Kidney capillary endothelial cell (primary cell): Measurements from ENCODE around the gene ATF1.

Source experiments
- DNase-seq: peaks from one replicate; pipeline ENCODE4 v3.0.0-alpha.2; 2018; ENCODE audit warnings: low spot score

Gene ATF1

DNA sequence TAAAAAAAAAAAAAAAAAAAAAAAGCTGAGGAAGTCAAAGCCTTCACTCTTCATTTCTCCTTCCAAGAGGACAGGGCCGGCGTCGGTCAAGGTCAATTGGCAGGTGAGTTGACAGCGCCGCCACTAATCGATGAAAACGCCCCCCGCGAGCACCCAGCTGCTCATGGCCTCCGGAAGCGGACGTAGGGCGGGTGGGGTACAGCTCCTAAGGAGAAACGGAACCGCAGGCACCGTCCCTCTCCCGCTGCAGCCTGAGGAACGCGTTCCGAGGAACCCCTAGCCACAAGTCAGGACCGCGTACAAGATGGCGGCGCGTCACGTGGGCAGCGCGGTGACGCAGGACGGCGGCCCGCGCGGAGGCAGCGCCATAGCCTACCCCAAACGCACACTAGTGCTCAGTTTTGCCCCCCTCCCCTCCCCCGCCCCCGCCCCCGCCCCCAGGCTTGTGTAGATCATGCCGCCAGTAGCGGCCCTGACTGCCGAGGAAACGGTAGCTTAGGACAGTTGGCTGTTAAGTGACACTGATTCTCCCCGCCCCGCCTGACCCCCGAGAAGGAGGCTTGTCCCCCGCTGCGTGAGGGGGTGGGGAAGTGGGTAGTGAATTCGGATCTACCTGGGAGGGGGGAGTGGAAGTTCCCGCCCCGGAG lies at the start of gene ATF1:
Gene ATF1, plus strand, starts transcription at position 463 of the 647 bp plus-strand sequence. CDS start 16,045 bp downstream, outside the sequence.
- DNase-seq = peak; percentile 87

DNA sequence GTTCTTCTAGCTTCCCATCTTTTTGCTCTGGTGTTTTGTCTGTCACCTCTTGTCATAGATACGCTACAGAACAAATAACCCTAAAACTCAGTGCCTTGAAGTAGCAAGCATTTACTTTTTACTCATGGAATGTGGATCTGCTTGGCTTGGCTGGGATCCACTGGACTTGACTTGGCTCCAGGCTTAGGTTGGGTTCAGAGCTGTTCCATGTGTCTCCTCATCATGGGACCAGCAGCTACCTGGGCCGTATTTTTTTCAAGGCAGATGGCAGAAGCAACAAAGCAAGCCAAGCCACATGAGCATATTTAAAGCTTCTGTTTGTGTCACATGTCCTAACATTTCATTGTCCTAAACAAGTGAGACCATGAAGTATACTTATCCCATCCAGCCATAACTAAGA lies 48.7 kb upstream of the ATF1 start:
- DNase-seq = no peak

DNA sequence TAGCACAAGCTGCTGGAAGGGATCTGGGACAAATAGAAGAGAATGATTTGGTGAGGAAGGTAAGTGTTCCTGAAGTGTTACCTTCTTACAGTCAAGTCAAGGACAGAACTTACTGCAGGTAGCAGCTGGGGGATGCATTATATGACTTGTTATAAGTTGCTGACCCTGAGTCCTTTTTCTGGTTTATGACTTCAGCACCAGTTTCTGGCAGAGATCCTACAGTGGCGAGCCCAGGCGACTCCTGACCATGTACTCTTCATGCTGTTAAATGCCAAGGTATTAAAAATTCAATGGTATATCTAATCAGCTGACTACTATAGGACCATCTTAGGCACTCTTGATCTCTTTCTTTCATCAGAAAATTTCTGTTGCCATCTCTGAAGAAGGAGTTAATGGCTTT lies 45.1 kb upstream of the ATF1 start:
- DNase-seq = no peak

DNA sequence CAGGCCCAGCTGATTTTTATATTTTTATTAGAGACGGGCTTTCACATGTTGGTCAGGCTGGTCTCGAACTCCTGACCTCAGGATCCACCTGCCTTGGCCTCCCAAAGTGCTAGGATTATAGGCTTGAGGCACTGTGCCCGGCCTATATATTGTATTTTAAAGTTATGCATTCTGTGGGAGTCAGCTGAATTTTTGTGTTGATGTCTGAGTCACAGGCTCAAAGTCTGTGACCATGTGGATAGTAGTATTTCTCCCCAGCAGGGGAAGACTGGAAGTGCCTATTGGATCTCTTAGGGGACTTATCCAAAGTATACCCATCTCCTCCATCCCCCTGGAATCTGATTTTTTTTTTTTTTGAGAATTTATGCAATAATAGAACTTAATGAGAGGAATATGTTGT lies 43.8 kb upstream of the ATF1 start:
- DNase-seq = no peak

DNA sequence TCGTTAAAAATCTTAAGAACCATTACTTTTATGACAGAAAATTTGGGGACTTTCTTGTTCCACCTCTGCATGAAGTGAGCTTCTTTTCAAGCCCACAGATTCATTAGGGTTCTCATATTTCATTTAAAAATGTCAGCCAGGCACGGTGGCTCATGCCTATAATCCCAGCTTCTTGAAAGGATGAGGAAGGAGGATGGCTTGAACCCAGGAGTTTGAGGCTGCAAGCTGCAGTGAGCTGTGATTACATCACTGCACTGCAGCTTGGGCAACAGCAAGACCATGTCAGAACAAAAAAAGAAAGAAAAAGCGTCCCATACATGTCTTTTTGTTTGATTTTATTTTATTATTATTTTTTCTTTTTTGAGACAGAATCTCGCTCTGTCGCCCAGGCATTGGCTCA lies 43.4 kb upstream of the ATF1 start:
- no peak for DNase-seq

DNA sequence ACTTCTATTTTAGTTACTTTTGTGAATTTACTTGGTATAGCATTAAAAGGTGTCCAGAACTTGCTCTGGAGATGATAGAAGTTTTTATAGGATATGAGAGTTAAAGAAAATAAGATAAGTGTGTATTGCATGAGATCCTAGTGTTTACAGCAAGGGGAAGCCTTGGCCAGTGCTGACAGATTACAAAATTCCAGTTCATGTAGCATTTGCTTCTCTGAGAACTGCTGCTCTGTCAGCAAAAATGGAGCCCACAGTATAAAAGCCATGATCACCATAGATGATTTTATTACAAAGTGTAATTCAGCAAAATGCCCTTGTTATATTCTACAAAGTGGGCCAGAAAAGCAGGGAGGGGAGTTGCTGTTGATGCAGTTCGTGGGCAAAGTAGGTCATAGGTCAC lies 40.0 kb upstream of the ATF1 start:
- no peak for DNase-seq

DNA sequence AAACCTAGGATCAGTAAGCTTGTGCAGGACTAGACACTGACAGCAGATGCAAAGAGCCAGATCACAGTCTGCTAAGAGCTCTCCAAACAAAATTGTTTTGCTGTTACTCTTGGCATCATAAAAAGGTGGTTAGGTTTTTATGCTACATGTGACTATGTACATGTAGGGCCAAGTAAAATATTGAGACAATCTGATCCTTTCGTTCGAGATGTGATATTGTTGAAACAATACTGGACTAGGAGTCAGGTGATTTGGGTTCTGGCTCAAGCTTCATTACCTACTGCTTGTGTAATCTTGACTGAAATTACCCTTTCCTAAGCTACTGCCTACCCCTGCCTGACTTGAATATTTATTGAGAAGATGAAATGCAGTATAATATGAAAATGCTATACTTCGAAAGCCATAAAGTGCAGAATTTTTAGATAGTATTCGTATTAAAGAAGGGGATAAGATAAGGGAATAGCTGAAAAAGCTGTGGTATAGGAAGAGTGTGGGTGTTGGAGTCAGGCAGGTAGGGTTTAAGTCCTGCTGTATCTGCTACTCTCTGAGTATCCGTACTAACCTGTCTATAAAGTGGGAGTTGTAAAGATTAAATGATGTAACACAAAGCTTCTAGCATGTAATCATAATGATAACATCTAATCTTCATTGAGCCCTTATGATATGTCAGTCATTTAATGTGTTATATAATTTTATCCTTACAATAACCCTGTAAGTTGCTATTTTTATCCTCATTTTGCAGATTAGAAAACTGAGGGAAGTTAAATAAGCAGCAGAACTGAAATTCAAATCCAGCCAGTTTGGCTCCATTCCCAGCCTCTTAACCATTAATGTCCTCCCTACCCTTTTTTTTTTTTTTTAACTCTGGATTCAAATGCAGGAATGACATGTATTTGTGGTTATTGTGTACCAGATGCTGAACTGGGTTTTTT lies 38.6 kb upstream of the ATF1 start:
- DNase-seq = no peak

DNA sequence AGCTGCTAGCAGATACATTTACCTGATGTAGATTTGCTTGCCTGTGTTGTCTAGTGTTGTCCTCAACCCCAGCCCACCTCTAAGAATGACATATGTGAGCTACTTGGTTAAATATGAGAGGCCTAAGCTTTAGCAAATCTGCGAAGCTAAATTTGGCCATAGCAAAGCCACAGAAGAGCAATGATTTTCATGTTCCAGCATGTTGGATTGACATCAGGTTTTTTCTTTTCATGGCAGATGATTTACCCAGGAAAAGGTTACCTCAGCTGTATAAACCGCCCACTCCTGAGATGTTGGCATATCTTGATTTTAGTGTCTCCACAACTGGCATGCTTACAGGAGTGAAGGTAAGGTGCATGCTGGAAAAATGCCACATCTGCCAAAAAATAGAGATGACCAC lies 36.4 kb upstream of the ATF1 start:
- no peak for DNase-seq

DNA sequence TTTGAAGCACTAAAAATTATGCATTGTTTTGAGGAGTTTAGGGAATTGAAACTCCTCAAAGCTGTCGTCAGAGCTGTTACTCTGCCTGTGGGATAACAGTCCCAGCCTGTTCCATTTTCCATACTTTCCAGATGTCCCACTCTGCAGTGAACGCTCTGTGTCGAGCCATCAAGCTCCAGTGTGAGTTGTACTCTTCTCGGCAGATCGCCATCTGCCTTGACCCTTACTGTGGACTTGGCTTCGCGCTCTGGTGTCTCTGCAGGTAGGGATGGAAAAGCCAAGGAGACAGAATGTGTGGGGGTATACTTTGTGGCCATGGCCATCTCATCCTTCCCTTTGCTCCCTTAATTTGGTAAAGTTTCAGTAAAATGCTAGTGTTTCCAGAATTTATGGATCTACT lies 35.5 kb upstream of the ATF1 start:
- no peak for DNase-seq

DNA sequence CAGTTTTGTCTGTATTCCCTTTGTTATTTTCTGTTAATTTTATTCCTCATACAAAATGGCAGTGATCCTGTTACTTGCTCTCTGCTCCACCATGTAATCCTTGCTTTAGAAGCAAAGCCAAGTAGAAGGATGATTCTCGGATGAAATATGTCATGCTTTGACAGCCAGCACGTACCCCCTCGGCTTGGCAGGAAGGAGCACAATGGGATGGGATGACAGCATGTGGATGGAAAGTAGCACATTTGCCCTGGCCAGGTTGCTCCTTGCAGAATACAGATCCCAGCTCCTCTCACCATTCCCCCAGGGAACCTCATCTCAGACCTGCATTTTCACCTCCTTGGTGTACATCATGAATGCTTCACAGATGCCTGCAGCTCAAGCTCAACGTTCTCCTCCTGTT lies 35.1 kb upstream of the ATF1 start:
- no peak for DNase-seq

DNA sequence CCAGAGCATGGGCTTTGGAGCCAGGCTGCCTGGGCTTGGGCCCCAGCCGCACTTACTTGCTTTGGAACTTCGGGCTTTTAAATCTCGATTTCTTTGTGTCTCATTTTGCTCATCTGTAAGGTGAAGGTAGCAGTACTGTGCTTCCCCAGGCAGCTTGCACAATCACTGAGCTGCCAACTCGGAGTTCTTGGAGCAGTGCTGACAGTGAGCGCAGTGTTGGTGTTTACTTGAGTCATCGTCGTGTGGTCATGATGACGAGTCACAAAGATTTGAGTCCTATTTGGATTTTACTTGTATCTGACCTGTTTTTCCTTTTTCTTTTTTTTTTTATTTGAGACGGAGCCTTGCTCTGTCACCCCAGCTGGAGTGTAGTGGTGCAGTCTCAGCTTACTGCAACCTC lies 31.3 kb upstream of the ATF1 start:
- no peak for DNase-seq

DNA sequence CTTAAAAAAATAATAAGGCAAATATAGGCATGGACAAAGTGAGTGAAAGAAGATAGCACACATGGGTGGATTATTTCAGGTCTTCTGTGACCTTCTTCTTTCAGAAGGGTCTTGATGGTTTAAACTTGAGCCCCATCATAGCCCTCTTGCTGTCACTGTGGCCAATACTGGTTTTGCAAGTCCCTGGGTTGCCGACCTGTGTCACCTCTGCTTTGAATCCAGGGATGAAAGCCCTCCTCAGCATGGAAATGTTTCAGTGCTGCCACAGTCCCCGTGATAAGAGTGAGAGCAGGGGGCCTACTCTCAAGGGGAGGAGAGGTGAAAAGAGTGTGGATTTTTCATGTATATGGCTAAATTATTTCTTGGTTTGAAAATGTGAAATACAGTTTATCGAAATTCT lies 30.2 kb upstream of the ATF1 start:
- DNase-seq = no peak

DNA sequence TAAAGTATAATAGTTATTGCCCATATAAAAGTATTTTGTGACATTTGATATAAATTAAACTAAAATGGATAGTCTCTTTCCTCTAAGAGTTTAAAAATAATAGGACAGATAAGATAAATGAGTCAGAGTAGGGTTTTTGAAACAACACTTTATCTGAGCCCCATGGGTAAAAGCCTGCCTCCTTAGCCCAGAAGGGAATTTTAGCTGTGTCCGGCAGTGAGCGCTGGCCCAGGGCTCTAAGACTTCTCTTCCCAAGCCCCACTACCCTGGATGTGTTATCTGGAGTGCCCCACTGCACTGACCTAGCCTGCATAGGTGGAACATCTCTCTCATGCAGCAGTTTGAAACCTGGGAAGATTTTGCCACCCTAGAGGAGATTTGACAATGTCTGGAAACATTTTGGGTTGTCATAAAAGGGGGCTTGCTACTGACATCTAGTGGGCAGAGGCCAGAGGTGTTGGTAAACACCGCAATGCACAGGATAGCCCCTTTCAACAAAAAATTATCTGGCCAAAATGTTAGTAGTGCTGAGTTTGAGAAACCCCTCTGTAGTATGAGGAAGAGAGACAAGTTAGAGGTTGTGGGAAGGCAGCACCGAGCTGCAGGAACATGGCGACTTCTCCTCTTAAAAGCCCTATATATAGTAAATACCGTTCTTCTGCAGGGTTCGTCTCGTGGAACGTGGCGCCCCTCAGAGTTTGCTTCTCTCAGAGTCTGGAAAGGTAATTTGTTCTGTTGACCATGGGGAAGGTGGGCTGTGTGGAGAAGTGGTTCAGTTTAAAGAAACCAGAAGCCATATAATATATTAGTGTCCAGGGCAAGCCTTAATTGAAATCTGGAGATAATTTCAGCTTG lies 29.3 kb upstream of the ATF1 start:
- DNase-seq = peak; percentile 17

DNA sequence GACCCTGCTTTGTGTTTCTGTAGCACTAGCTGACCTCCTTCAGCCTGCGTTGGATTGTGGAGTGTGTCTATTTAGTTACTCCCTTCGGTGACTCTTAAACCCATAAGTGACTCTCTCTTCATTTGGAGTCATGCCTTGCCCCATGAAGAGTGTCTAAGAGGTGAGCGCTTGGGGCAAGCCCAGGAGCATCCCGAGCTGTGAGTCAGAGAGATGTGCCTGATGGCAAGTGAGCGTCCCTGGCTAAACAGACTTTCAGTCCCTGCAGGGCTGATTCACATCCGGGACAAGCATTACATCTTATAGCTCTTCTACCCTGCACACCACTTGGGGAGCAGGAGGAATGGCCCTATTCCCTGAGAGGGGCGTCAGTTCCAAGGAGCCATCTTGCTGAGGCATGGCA lies 24.3 kb upstream of the ATF1 start:
- DNase-seq = no peak

DNA sequence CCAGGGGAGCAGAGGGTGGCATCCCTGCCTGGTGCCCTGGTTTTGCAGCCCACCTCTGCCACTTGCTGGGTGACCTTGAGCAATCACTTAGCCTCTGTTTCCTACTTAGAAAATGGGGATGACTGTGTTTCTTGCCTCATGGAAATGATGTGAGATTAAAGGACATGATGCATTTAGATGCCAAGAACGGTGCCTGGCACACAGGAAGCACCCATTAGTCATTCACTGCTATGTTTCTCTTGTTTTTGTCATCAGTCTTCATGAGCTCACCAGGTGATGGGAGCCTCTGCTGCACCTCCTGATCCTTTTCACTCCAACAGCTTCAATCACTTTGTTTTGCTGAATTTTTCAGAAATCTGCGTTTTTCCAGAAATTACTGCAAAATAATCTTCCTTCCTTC lies 23.6 kb upstream of the ATF1 start:
- DNase-seq = peak; percentile 14

DNA sequence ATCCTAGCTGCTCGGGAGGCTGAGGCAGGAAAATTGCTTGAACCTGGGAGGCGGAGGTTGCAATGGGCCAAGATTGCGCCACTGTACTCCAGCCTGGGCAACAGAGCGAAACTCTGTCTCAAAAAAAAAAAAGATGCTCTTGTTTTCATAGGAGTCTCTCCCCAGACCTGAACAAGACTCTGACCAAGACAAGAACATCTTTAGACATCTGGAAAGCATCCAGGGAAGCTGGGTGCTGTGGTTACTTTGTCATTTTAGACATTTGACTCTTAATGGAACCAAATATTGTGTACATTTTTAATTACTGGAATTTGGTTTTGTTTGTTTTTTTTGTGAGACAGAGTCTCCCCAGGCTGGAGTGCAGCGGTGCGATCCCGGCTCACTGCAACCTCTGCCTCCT lies 21.1 kb upstream of the ATF1 start:
- DNase-seq = no peak

DNA sequence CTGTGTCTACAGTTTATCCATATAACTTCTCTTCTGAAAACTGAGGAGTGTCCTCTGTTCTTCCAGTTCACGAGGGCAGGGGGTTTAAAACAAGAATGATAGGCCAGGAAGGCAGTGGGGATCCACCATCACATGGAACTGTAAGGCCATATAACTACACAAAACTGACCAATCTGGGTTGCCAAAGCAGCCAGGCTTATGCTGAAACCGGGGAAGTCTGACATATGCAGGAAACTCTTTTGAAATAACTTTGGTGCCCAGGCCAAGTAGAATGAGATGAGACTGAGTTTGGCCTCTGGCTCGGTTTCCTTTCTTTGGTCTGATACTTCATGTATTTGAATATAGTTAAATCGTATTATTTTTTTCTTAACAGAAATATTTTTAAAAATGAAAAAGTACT lies 18.0 kb upstream of the ATF1 start:
- no peak for DNase-seq

DNA sequence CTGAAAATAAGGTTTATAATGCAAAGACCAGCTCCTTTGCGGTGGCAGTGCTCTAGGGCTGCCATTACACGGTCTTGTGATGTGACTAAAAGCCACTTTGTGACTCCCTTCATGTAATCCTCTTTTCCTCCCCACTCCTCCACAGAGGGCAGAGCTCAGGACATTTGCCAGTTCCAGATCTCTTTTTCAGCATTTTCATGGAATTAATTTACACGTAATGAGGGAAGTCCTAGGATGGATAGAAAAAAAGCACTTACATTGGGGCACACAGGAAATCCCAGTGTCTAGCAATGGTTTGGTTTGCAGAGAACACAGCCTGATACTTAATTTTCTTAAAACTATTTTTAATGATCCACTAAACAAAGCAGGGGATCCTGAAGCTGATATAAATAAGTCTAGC lies 17.5 kb upstream of the ATF1 start:
- DNase-seq = no peak

DNA sequence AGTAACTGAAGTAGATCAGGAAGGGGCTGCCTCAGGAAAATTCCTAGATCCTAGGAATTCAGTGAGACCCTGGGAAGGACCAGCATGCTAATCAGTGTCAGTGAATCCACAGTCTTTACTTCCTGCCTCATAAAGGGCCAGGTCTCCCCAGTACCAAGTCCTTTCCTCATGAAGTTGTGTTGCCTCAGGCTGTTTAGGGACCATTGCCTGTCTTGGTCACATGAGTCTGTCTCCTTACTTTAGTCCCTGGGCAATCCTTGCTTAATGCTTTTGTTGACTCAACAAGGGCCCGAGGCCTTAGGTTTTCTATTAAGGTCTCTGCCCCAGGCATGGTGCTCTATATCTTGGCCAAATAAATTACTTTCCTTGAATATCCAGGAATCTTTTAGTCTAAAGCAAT lies 16.1 kb upstream of the ATF1 start:
- DNase-seq = no peak

DNA sequence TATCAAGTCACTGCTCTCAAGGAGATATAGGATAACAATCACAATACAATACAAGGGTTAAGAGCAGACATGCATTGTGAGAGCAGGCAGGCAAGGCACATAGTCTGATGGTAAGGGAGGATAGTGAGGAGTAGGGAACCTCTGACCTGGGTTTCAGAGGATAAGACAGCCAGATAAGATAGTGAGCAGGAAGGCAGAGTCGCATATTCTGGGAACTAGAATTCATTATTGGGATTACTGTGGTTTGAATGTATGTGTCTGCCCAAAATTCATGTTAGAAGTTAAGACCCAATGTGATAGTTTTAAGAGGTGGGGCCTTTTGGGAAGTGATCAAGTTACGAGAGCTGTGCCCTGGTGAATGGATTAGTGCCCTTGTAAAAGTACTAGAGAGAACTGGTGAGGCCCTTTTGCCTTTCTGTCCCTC lies 14.4 kb upstream of the ATF1 start:
- no peak for DNase-seq

DNA sequence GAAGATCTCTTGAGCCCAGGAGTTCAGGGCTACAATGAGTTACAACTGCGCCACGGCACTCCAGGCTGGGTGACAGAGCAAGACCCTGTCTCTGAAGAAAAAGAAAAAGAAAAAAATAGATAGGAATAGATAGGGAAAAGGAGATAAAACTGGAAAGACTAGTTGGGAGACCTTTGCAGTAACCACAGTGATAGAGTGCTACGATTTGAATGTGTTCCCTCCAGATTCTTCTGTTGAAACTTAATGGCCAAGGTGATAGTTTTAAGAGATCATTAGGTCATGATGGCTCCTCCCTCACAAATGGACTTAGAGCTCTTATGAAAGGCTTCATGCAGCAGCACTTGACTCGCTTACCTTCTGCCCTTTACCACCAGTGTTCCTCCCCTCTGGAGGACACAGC lies 13.5 kb upstream of the ATF1 start:
- DNase-seq = no peak

DNA sequence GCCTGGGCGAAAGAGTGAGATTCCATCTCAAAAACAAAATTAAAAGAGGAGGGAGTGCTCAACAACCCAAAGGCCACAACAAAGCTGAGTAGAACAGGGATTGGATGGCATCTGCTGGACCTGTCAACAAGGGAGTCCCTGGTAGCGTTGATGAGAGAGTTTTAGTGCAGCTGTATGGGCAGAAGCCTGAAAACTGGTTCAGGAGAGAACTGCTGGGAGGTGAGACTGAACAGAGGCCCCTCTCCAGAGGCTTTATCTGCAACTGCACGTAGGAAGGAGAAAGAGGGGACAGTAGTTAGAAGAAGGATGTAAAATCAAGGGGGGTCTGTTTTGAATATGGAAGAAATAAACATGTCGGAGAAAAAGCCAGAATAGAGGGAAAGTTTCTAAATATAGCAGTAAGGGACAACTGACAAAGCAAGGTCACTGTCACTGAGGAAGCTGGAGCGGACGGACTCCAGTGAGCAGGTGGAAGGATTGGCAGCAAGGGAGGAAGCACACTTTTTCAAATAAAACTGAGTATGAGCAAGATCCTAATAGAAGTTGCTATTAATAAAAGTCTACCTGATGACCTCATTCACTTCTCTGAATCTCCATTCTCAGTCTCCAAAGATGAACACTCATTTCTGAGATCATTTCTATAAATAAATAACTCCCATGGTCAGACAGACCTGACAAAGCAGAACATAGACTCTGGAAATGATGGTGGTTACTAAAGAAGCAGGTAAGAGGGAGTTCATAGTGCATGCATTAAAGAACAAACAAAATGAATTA lies 11.8 kb upstream of the ATF1 start:
- peak; percentile 38 for DNase-seq
